Measurements from ENCODE around the gene SLC44A4. TPM values are rescaled to one million over a fixed set of nuclear protein-coding genes. Genes with fewer than 3 reads are reported as not detected.
"Not testable (repeated sequence)": the region's sequence is repeated elsewhere in the genome, so short reads cannot be mapped to it uniquely, and the experiment has no call there.

The SLC44A4 gene
- total RNA-seq, 1 donor, result not detected

- no peak overlapping the region for H3K4me3 ChIP-seq (ENCODE audit: low read depth, low read length)
- DNase-seq (ENCODE audit: low read depth), result no peak
- TF ChIP-seq, protein P1, sequence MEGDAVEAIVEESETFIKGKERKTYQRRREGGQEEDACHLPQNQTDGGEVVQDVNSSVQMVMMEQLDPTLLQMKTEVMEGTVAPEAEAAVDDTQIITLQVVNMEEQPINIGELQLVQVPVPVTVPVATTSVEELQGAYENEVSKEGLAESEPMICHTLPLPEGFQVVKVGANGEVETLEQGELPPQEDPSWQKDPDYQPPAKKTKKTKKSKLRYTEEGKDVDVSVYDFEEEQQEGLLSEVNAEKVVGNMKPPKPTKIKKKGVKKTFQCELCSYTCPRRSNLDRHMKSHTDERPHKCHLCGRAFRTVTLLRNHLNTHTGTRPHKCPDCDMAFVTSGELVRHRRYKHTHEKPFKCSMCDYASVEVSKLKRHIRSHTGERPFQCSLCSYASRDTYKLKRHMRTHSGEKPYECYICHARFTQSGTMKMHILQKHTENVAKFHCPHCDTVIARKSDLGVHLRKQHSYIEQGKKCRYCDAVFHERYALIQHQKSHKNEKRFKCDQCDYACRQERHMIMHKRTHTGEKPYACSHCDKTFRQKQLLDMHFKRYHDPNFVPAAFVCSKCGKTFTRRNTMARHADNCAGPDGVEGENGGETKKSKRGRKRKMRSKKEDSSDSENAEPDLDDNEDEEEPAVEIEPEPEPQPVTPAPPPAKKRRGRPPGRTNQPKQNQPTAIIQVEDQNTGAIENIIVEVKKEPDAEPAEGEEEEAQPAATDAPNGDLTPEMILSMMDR (IDR thresholded peaks at IDR 0.05; ENCODE audit: insufficient read depth, low read depth, low read length), result no peak
Observed at GRCh38 chr6:31919624-31920303, 41.0 kb upstream of the SLC44A4 start.

DNA sequence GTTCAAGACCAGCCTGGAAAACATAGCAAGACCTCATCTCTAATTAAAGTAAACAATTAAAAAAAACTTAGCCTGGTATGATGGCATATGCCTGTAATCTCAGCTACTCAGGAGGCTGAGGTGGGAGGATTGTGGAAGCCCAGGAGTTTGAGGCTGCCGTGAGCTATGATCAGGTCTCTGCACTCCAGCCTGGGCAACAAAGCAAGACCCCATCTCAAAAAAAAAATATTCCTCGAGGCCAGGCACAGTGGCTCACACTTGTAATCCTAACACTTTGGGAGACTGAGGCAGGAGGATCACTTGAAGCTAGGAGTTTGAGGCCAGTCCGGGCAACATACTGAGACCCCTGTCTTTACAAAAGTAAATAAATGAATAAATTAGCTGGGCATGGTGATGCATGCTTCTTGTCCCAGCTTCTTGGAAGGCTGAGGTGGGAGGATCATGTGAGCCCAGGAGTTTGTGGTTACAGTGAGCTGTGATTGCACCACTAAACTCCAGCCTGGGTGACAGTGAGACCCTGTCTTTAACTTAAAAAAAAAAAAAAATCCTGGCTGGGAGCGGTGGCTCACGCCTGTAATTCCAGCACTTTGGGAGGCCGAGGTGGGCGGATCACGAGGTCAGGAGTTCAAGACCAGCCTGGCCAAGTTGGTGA, 39.4 kb upstream of the SLC44A4 start:
- TF ChIP-seq, protein P1 (IDR thresholded peaks at IDR 0.05; ENCODE audit: insufficient read depth, low read depth, low read length), result no peak
- H3K4me3 ChIP-seq (ENCODE audit: low read depth, low read length), result no peak overlapping the region
- peak; percentile 28 for DNase-seq (ENCODE audit: low read depth)

DNA sequence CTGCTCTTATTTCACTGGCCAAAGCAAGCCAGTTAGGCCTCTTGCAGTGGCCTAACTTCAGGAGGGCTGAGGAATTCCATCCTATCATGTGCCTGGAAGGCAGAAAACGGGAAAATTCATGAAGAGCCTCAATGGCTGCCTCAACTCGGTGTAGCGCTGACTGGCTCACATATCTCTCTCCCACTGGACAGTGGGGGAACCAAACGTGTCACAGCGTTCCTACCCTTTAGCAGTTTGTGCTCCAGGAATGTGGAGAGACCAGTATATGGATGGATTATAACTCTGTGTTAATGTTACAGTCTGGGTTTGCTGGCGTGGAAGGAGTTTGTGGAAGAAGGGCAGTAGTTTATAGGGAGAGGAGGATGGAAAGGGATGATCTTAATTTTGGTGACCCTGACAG, 37.0 kb upstream of the SLC44A4 start:
- H3K4me3 ChIP-seq (ENCODE audit: low read depth, low read length), result no peak overlapping the region
- no peak for DNase-seq (ENCODE audit: low read depth)

GRCh38 chr6:31915351-31915750, 36.6 kb upstream of the SLC44A4 start:
- no peak overlapping the region for H3K4me3 ChIP-seq (ENCODE audit: low read depth, low read length)
- TF ChIP-seq, protein P1 (IDR thresholded peaks at IDR 0.05; ENCODE audit: insufficient read depth, low read depth, low read length), result no peak
- no peak for DNase-seq (ENCODE audit: low read depth)

More for the DNA sequence above, 37.0 kb upstream of the SLC44A4 start:
- TF ChIP-seq, protein P1 (IDR thresholded peaks at IDR 0.05; ENCODE audit: insufficient read depth, low read depth, low read length), result no peak

DNA sequence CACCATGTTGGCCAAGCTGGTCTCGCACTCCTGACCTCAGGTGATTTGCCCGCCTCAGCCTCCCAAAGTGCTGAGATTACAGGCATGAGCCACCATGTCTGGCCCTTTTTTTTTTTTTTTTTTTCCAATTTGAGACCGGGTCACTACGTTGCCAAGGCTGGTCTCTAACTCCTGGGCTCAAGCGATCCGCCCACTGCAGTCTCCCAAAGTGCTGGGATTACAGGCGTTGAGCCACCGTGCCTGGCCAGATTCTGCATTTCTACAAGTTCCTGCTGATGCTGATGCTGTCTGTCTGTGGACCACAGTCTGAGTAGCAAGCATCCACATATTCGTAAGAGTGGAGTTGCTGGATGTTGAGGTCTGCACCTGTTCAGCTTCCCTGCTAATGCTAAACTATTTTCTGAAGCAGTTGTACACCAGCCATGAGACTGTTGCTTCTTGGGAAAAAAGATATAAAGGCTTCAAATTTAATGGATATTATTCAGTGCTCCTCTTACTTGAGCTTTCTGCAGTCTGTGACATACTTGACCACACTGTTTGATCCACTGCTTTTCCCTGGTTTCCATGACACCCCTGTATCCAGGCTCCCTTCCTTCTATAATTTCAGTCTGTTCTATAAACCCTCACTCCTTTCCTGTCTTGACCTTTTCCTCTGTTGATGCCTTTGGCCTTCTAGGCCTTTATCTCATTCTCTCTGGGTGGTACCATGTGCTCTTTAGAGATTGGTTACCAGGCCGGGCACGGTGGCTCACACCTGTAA, 33.2 kb upstream of the SLC44A4 start:
- DNase-seq (ENCODE audit: low read depth), result no peak
- H3K4me3 ChIP-seq (ENCODE audit: low read depth, low read length), result no peak overlapping the region
- TF ChIP-seq, protein P1 (IDR thresholded peaks at IDR 0.05; ENCODE audit: insufficient read depth, low read depth, low read length), result no peak

GRCh38 chr6:31909298-31909697, 30.5 kb upstream of the SLC44A4 start:
- H3K4me3 ChIP-seq (ENCODE audit: low read depth, low read length); DNase-seq (ENCODE audit: low read depth): not testable (repeated sequence)

- peak; percentile 63 for DNase-seq (ENCODE audit: low read depth)
- H3K4me3 ChIP-seq (ENCODE audit: low read depth, low read length), result no peak overlapping the region
- TF ChIP-seq, protein P1 (IDR thresholded peaks at IDR 0.05; ENCODE audit: insufficient read depth, low read depth, low read length), result no peak
Observed at GRCh38 chr6:31908791-31909190, 30.0 kb upstream of the SLC44A4 start.

DNA sequence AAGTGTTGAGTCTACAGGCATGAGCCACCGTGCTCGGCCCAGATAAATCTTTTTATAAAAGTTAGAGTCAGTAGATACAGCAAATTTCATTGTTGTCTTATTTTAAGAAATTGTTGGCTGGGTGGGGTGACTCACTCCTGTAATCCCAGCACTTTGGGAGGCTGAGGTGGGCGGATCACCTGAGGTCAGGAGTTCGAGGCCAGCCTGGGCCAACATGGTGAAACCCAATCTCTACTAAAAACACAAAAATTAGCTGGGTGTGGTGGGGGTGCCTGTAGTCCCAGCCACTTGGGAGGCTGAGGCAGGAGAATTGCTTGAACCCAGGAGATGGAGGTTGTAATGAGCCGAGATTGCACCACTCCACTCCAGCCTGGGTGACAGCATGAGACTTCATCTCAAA, 29.5 kb upstream of the SLC44A4 start:
- not testable (repeated sequence) for DNase-seq (ENCODE audit: low read depth)

More for the DNA sequence above, 29.5 kb upstream of the SLC44A4 start:
- H3K4me3 ChIP-seq (ENCODE audit: low read depth, low read length), result not testable (repeated sequence)
